GM23338 (cell line): ENCODE data around the gene GAK. TPM values are rescaled to one million over a fixed set of nuclear protein-coding genes. Genes with fewer than 3 reads are reported as not detected.

Experiments
- ATAC-seq: fragments of 200-7000 bp; cut with Tn5 transposase; 3 replicates; pipeline ENCODE4 v1.9.1; 2020
- DNase-seq: peaks from one replicate; pipeline ENCODE4 v3.0.0-alpha.2; 2015; ENCODE audit warnings: low spot score
- H2AFZ ChIP-seq: fragments of 200-600 bp; sonication (generic); 2 replicates; pipeline ENCODE4 v1.8.0; 2016; ENCODE audit warnings: antibody characterized with exemption, mild to moderate bottlenecking, moderate library complexity
- H3F3A ChIP-seq: fragments of 200-600 bp; sonication (generic); replicated peaks from 2 replicates; pipeline ENCODE4 v1.8.0; 2017; ENCODE audit warnings: antibody characterized with exemption, mixed run types, low read depth
- H3K27ac ChIP-seq: fragments of 200-600 bp; sonication (generic); 2 replicates; pipeline ENCODE4 v1.6.1; 2016; ENCODE audit warnings: low read depth
- H3K27me3 ChIP-seq: fragments of 200-600 bp; sonication (generic); 2 replicates; pipeline ENCODE4 v1.8.0; 2016; ENCODE audit warnings: mild to moderate bottlenecking, mixed run types, moderate library complexity; ENCODE audit not compliant: insufficient read depth
- H3K36me3 ChIP-seq: fragments of 200-600 bp; sonication (generic); 2 replicates; pipeline ENCODE4 v1.8.0; 2016; ENCODE audit warnings: mild to moderate bottlenecking; ENCODE audit not compliant: insufficient read depth
- H3K4me1 ChIP-seq: fragments of 200-600 bp; sonication (generic); 2 replicates; pipeline ENCODE4 v1.8.0; 2016; ENCODE audit warnings: mild to moderate bottlenecking, moderate library complexity; ENCODE audit not compliant: insufficient read depth
- H3K4me2 ChIP-seq: fragments of 200-600 bp; sonication (generic); 2 replicates; pipeline ENCODE4 v1.7.1; 2017; ENCODE audit warnings: mixed run types
- H3K4me3 ChIP-seq: fragments of 200-600 bp; sonication (generic); 2 replicates; pipeline ENCODE4 v1.6.1; 2016; ENCODE audit warnings: mixed run types
- H3K79me2 ChIP-seq: fragments of 200-600 bp; sonication (generic); replicated peaks from 2 replicates; pipeline ENCODE4 v1.8.0; 2017; ENCODE audit warnings: mild to moderate bottlenecking; ENCODE audit not compliant: insufficient read depth
- H3K9me2 ChIP-seq: fragments of 200-600 bp; sonication (generic); 2 replicates; pipeline ENCODE4 v1.8.0; 2017; ENCODE audit not compliant: insufficient read depth
- H4K20me1 ChIP-seq: fragments of 200-600 bp; sonication (generic); replicated peaks from 2 replicates; pipeline ENCODE4 v1.8.0; 2017; ENCODE audit warnings: mild to moderate bottlenecking; ENCODE audit not compliant: insufficient read depth
- H3K27ac Mint-ChIP-seq: 2 replicates; pipeline ENCODE4 v1.8.0; 2020; ENCODE audit warnings: inconsistent platforms, mild to moderate bottlenecking, moderate library complexity, mixed read lengths
- H3K27me3 Mint-ChIP-seq: 3 replicates; pipeline ENCODE4 v1.8.0; 2022; ENCODE audit warnings: low read depth, mild to moderate bottlenecking, moderate library complexity, mixed read lengths, inconsistent platforms; ENCODE audit not compliant: insufficient read depth, poor library complexity
- H3K36me3 Mint-ChIP-seq: 3 replicates; pipeline ENCODE4 v1.8.0; 2021; ENCODE audit warnings: low read depth, mild to moderate bottlenecking, inconsistent platforms, moderate library complexity, mixed read lengths
- H3K4me1 Mint-ChIP-seq: 3 replicates; pipeline ENCODE4 v1.8.0; 2020; ENCODE audit warnings: mild to moderate bottlenecking, inconsistent platforms, mixed read lengths
- H3K4me3 Mint-ChIP-seq: 3 replicates; pipeline ENCODE4 v1.8.0; 2021; ENCODE audit warnings: moderate library complexity, mild to moderate bottlenecking, inconsistent platforms, mixed read lengths
- H3K9me3 Mint-ChIP-seq: 3 replicates; pipeline ENCODE4 v1.8.0; 2020; ENCODE audit warnings: moderate library complexity, mild to moderate bottlenecking, inconsistent platforms, mixed read lengths
- CREB1 ChIP-seq: fragments of 250-450 bp; sonication (Bioruptor Pico); IDR thresholded peaks from 2 replicates; pipeline ENCODE4 v1.5.0; 2020; ENCODE audit warnings: low read depth, mild to moderate bottlenecking, moderate library complexity
- CTCF ChIP-seq, 2 experiments: fragments of 200-600 bp in 1 of 2; sonication (generic) in 1 of 2; conservative IDR thresholded peaks; 2 replicates each; pipeline versions ENCODE4 v1.5.1 to v1.6.1; 2016 to 2017; ENCODE audit warnings: antibody characterized with exemption in 2 of 2, low read depth in 2 of 2, mild to moderate bottlenecking in 2 of 2, moderate library complexity in 1 of 2
- ETS1 ChIP-seq: IDR thresholded peaks from 2 replicates; pipeline ENCODE4 v1.6.1; 2016; ENCODE audit warnings: antibody characterized with exemption
- EZH2 ChIP-seq: fragments of 200-600 bp; sonication (generic); IDR thresholded peaks from one replicate; pipeline ENCODE4 v1.8.0; 2017; ENCODE audit warnings: antibody characterized with exemption, mild to moderate bottlenecking, low read depth; ENCODE audit not compliant: unreplicated experiment
- EZH2phosphoT487 ChIP-seq: fragments of 200-600 bp; sonication (generic); IDR thresholded peaks from one replicate; pipeline ENCODE4 v1.8.1; 2018; ENCODE audit warnings: antibody characterized with exemption; ENCODE audit not compliant: unreplicated experiment
- JUNB ChIP-seq: IDR thresholded peaks from one replicate; pipeline ENCODE4 v1.6.1; 2016; ENCODE audit warnings: antibody characterized with exemption; ENCODE audit not compliant: unreplicated experiment
- NANOG ChIP-seq: IDR thresholded peaks from 2 replicates; pipeline ENCODE4 v1.6.1; 2016; ENCODE audit warnings: antibody characterized with exemption, borderline replicate concordance
- POLR2AphosphoS5 ChIP-seq: IDR thresholded peaks from 2 replicates; pipeline ENCODE4 v1.6.1; 2016; ENCODE audit warnings: antibody characterized with exemption, low read depth
- REST ChIP-seq: IDR thresholded peaks from one replicate; pipeline ENCODE4 v1.6.1; 2018; ENCODE audit warnings: antibody characterized with exemption; ENCODE audit not compliant: unreplicated experiment
- STAT1 ChIP-seq: IDR thresholded peaks from one replicate; pipeline ENCODE4 v1.6.1; 2016; ENCODE audit warnings: antibody characterized with exemption; ENCODE audit not compliant: unreplicated experiment
- ZNF331 ChIP-seq: fragments of 250-450 bp; sonication (Bioruptor Pico); IDR thresholded peaks from 2 replicates; pipeline ENCODE4 v1.5.0; 2020; ENCODE audit warnings: low read depth, mild to moderate bottlenecking, moderate library complexity
- ZNF462 ChIP-seq: fragments of 250-450 bp; sonication (Bioruptor Pico); IDR thresholded peaks from 2 replicates; pipeline ENCODE4 v1.5.0; 2020; ENCODE audit warnings: mild to moderate bottlenecking, moderate library complexity
- polyA plus RNA-seq: library from polyadenylated mRNA; unstranded; fragments of >200 nt; fragmentation: Nextera tagmentation; extraction: Ambion mirVana; gene quantifications from 2 replicates; pipeline ENCODE4 v1.2.1, GENCODE V29; 2016
- total RNA-seq: library from RNA; depleted of rRNA; stranded (reverse); fragments of >200 nt; shearing (Covaris generic); gene quantifications from 2 replicates; pipeline ENCODE4 v1.2.3, GENCODE V29; 2014

Gene GAK
- total and polyA plus RNA-seq, 2 experiments from 2014 or later: 48.5 to 124 TPM

- no peak for TF ChIP-seq CTCF (conservative IDR thresholded peaks at IDR 0.05; ENCODE audit: low read depth in 2 of 2)
- no peak for TF ChIP-seq ZNF331 (CRISPR knock-in tag)
- no peak for TF ChIP-seq ETS1
- no peak for TF ChIP-seq NANOG
These were observed 83.8 kb downstream of the GAK start (continued) for GRCh38 chr4:848307-848691.

GRCh38 chr4:845836-846251 lies 86.3 kb downstream of the GAK start:
- Histone ChIP-seq H3K4me1 (no peaks in the 10 kb centered on the region), H3F3A (no peaks in the 10 kb centered on the region), H3K27me3 (no peaks in the 10 kb centered on the region), H4K20me1 (no peaks in the 10 kb centered on the region), H3K9me2 (no peaks in the 10 kb centered on the region), H3K4me2 (no peak overlapping the region), H3K4me3 (no peak overlapping the region), H3K36me3 (no peaks in the 10 kb centered on the region), H2AFZ (no peak overlapping the region), H3K27ac (no peak overlapping the region), H3K79me2 (no peaks in the 10 kb centered on the region)
- ATAC-seq (no peak), DNase-seq (no peak)
- Mint-ChIP-seq H3K27me3 (peaks cover 3% of the 10 kb centered on the region), H3K4me1 (no peaks in the 10 kb centered on the region), H3K27ac (no peak overlapping the region), H3K9me3 (peaks cover 3% of the 10 kb centered on the region; the same call in 1 of the 3 replicates), H3K4me3 (no peak overlapping the region), H3K36me3 (peaks cover 2% of the 10 kb centered on the region; the same call in 2 of the 3 replicates)
- TF ChIP-seq EZH2 (no peak), CREB1 (CRISPR knock-in tag) (no peak), POLR2AphosphoS5 (no peak), JUNB (no peak), ETS1 (no peak), STAT1 (no peak), REST (no peak), EZH2phosphoT487 (no peak), ZNF462 (CRISPR knock-in tag) (no peak)
